Ishikawa (cell line): Measurements from ENCODE around the gene ZNF556.

Experiments used
- CEBPB ChIP-seq: IDR thresholded peaks from 2 replicates; pipeline ENCODE4 v1.6.1; 2012
- CREB1 ChIP-seq: IDR thresholded peaks from 2 replicates; pipeline ENCODE4 v1.6.1; 2012; ENCODE audit warnings: low read depth
- EGR1 ChIP-seq: IDR thresholded peaks from 2 replicates; pipeline ENCODE4 v1.6.1; 2012
- EP300 ChIP-seq: IDR thresholded peaks from 2 replicates; pipeline ENCODE4 v1.6.1; 2012; ENCODE audit warnings: borderline replicate concordance
- FOXM1 ChIP-seq: IDR thresholded peaks from 2 replicates; pipeline ENCODE4 v1.6.1; 2012; ENCODE audit warnings: low read depth, borderline replicate concordance
- NFIC ChIP-seq: IDR thresholded peaks from 2 replicates; pipeline ENCODE4 v1.6.1; 2012
- RAD21 ChIP-seq: IDR thresholded peaks from 2 replicates; pipeline ENCODE4 v1.6.1; 2012; ENCODE audit warnings: low read depth
- TAF1 ChIP-seq: IDR thresholded peaks from 2 replicates; pipeline ENCODE4 v1.6.1; 2012; ENCODE audit warnings: low read depth, mild to moderate bottlenecking
- TCF12 ChIP-seq: IDR thresholded peaks from 2 replicates; pipeline ENCODE4 v1.6.1; 2012; ENCODE audit warnings: low read depth
- TEAD4 ChIP-seq: IDR thresholded peaks from 2 replicates; pipeline ENCODE4 v1.6.1; 2012
- YY1 ChIP-seq: IDR thresholded peaks from 2 replicates; pipeline ENCODE4 v1.6.1; 2012; ENCODE audit warnings: low read depth
- ZBTB7A ChIP-seq: IDR thresholded peaks from 2 replicates; pipeline ENCODE4 v1.6.1; 2012; ENCODE audit warnings: low read depth
- TF ChIP-seq, protein P1 (sequence below): IDR thresholded peaks from 2 replicates; pipeline ENCODE4 v1.6.1; 2012
- TF ChIP-seq, protein P2 (sequence below): IDR thresholded peaks from 2 replicates; pipeline ENCODE4 v1.6.1; 2012
- TF ChIP-seq, protein P3 (sequence below): IDR thresholded peaks from 2 replicates; pipeline ENCODE4 v1.6.1; 2012; ENCODE audit warnings: low read depth, mild to moderate bottlenecking

The ZNF556 gene

DNA sequence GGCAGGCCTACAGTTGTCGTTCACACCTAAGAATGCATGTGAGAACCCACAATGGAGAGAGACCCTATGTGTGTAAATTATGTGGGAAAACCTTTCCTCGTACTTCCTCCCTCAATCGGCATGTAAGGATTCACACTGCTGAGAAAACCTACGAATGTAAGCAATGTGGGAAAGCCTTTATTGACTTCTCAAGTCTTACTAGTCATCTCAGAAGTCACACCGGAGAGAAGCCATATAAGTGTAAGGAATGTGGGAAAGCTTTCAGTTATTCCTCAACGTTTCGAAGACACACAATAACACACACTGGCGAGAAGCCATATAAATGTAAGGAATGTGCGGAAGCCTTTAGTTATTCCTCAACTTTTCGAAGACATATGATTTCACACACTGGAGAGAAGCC lies 14.5 kb upstream of the ZNF556 start:
- TF ChIP-seq RAD21 (no peak), CEBPB (no peak), TAF1 (no peak)
- TF ChIP-seq, protein P1, sequence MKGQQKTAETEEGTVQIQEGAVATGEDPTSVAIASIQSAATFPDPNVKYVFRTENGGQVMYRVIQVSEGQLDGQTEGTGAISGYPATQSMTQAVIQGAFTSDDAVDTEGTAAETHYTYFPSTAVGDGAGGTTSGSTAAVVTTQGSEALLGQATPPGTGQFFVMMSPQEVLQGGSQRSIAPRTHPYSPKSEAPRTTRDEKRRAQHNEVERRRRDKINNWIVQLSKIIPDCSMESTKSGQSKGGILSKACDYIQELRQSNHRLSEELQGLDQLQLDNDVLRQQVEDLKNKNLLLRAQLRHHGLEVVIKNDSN = no peak

DNA sequence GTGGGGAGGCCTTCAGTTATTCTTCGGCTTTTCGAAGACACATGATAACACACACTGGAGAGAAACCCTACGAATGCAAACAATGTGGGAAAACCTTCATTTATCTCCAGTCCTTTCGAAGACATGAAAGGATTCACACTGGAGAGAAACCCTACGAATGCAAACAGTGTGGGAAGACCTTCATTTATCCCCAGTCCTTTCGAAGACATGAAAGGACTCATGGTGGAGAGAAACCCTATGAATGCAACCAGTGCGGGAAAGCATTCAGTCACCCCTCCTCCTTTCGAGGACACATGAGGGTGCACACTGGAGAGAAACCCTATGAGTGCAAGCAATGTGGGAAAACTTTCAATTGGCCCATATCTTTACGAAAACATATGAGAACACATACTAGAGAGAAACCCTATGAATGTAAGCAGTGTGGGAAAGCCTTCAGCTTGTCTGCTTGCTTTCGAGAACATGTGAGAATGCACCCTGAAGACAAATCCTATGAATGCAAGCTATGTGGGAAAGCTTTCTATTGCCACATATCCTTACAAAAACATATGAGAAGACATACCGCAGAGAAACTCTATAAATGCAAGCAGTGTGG lies 14.0 kb upstream of the ZNF556 start:
- no peak for TF ChIP-seq TAF1
- TF ChIP-seq, protein P2, sequence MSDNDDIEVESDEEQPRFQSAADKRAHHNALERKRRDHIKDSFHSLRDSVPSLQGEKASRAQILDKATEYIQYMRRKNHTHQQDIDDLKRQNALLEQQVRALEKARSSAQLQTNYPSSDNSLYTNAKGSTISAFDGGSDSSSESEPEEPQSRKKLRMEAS = no peak
- TF ChIP-seq NFIC = no peak
- TF ChIP-seq YY1 = no peak
- TF ChIP-seq CREB1 = no peak
- no peak for TF ChIP-seq RAD21
- TF ChIP-seq EP300 = no peak
- TF ChIP-seq, protein P3, sequence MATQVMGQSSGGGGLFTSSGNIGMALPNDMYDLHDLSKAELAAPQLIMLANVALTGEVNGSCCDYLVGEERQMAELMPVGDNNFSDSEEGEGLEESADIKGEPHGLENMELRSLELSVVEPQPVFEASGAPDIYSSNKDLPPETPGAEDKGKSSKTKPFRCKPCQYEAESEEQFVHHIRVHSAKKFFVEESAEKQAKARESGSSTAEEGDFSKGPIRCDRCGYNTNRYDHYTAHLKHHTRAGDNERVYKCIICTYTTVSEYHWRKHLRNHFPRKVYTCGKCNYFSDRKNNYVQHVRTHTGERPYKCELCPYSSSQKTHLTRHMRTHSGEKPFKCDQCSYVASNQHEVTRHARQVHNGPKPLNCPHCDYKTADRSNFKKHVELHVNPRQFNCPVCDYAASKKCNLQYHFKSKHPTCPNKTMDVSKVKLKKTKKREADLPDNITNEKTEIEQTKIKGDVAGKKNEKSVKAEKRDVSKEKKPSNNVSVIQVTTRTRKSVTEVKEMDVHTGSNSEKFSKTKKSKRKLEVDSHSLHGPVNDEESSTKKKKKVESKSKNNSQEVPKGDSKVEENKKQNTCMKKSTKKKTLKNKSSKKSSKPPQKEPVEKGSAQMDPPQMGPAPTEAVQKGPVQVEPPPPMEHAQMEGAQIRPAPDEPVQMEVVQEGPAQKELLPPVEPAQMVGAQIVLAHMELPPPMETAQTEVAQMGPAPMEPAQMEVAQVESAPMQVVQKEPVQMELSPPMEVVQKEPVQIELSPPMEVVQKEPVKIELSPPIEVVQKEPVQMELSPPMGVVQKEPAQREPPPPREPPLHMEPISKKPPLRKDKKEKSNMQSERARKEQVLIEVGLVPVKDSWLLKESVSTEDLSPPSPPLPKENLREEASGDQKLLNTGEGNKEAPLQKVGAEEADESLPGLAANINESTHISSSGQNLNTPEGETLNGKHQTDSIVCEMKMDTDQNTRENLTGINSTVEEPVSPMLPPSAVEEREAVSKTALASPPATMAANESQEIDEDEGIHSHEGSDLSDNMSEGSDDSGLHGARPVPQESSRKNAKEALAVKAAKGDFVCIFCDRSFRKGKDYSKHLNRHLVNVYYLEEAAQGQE = no peak
- no peak for TF ChIP-seq CEBPB
- TF ChIP-seq EGR1 = no peak
- no peak for TF ChIP-seq TEAD4
- no peak for TF ChIP-seq TCF12
- no peak for TF ChIP-seq ZBTB7A
- TF ChIP-seq FOXM1 = no peak
- TF ChIP-seq, protein P1 = no peak

DNA sequence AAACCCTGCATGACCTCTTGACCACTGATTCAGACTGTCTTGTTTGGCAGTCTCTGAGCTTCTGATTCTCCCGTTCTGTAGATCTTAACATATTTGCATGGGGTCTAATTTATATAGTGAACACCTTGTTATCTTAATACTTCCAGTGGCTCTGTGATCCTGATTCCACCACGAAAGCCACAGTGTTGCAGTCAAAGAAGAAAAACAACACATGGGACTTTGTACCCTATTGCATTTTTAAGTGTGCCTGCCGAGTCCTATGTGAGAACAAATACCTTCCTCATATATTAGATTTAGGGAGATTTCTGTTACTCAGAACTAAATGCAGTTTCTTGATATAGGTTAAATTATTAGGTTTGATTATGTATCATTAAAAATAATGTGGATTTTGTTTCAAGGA lies 12.3 kb upstream of the ZNF556 start:
- TF ChIP-seq, protein P1 = no peak
- TF ChIP-seq FOXM1 (no peak), EGR1 (no peak), YY1 (no peak), CREB1 (no peak), TCF12 (no peak), TEAD4 (no peak), NFIC (no peak), TAF1 (no peak), RAD21 (no peak), ZBTB7A (no peak), CEBPB (no peak), EP300 (no peak)
- TF ChIP-seq, protein P2 = no peak
- TF ChIP-seq, protein P3 = no peak

DNA sequence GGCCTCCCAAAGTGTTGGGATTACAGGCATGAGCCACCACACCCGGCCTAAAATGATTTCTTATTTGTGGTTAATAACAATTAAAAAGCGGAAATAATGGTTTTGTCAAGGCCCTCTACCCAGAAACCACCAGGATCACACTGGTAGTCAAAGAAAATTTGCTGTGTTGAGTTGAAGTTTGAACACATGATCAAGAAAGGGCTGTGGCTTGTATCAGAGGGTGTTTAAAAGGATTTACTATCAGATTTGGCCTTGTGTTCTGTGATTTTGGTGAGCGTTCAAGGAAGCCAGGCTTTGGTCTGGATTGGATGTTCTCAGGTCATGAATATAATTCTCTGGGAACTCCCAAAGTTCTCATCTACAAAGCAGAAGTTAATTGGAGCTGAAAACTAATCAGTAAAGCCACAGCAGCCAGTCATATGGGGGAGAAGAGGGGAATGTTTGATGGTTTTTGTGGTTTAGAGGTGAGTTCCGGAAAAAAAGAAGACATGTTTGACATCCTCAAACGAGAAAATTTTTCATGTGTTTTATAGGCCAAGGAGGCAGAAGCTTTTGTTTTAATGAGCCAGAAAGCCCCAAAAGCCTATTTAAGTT lies 10.6 kb upstream of the ZNF556 start:
- TF ChIP-seq FOXM1 (no peak), ZBTB7A (no peak), EP300 (no peak), CREB1 (no peak), EGR1 (no peak), TCF12 (no peak), TEAD4 (no peak), RAD21 (no peak), YY1 (no peak), TAF1 (no peak), NFIC (no peak)
- TF ChIP-seq, protein P1 = no peak
- TF ChIP-seq, protein P2 = no peak
- TF ChIP-seq, protein P3 = no peak
